ENCODE measurements around the gene TMEM259. TPM values are rescaled to one million over a fixed set of nuclear protein-coding genes. Genes with fewer than 3 reads are reported as not detected.

The TMEM259 gene
- total and polyA plus RNA-seq, 2 donors (not counting 3 experiments of a cell fraction or from before 2014, with no cell fraction given): 142 to 297 TPM

DNA sequence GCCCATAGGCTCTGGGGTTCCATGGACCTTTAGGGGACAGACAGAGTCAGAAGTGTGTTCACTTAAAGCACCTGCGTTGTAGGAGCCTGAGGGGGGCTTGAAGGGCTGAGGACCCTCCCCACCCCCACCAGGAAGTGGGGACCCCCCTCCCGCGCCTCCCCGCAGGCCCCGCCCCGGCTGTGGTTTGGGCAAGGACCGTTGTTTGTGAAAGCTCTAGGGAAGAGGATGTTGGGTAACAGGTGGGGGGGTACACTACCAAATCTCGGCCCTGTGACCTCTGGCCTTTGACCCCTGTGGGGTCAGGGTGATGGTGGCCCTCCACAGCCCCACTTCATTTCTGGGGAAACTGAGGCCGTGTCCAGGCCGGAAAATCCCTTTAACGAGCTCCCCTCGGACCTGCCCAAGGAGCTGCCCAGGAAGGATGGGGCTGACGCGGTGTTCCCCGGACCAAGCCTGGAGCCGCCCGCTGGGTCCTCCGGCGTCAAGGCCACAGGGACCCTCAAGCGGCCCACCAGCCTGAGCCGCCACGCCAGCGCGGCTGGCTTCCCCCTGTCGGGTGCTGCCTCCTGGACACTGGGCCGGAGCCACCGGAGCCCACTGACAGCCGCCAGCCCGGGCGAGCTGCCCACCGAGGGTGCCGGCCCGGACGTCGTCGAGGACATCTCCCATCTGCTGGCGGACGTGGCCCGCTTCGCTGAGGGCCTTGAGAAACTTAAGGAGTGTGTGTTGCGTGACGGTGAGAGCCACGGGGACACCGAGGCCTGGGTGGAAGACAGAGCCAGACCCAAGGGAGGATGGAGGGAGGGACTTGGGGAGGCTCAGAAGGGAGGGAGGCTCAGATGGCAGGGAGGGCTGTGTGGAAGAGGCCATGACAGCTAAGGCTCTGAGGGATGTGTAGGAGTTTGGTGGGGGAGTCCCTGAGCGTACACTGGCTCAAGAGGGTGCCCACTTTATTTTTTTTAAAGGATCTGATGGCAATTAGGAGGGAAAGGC lies 47.4 kb upstream of the TMEM259 start:
- no peak overlapping the region for H3K9ac ChIP-seq (replicated peaks; ENCODE audit: extremely low read depth, insufficient read depth, low read length)
- no peaks in the 10 kb centered on the region for H3K79me2 ChIP-seq (ENCODE audit: control insufficient read depth, insufficient read depth, low read length)
- H3K27me3 ChIP-seq (ENCODE audit: control insufficient read depth in 2 of 2, insufficient read depth in 2 of 2, low read length in 2 of 2): no peaks in the 10 kb centered on the region
- no peaks in the 10 kb centered on the region for H4K20me1 ChIP-seq (replicated peaks; ENCODE audit: control insufficient read depth, extremely low read depth, insufficient read depth, low read length)
- no peaks in the 10 kb centered on the region for H3K9me1 ChIP-seq (replicated peaks; ENCODE audit: control insufficient read depth, extremely low read depth, insufficient read depth, low read length)
- CTCF ChIA-PET: interaction anchor here (1.4 to 2.5 kb wide), 3 partner anchors 11 to 28 kb away, joined by 4 to 10 read pairs (median 7); partner anchors contain the start of gene ABCA7
- dilution Hi-C loops (cut with MboI; ENCODE audit: extremely low pct_ligation_motif_present, low sequenced_read_pairs) (no loop called here), intact Hi-C loops (cut with micrococcal nuclease) (no loop called here)
- H3K36me3 ChIP-seq (ENCODE audit: control insufficient read depth in 2 of 2, extremely low read depth in 1 of 2, insufficient read depth in 2 of 2, low read length in 2 of 2): no peaks in the 10 kb centered on the region
- H3K4me2 ChIP-seq (ENCODE audit: insufficient read depth, low read length): peak overlapping the region; percentile 65
- DNase-seq (ENCODE audit: low read depth, low spot score) (no peak), FAIRE-seq (no peak)
- TF ChIP-seq, protein P1, sequence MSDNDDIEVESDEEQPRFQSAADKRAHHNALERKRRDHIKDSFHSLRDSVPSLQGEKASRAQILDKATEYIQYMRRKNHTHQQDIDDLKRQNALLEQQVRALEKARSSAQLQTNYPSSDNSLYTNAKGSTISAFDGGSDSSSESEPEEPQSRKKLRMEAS (IDR thresholded peaks at IDR 0.05; ENCODE audit: insufficient read depth, insufficient read length): no peak
- TF ChIP-seq POLR2AphosphoS5 (IDR thresholded peaks at IDR 0.05; ENCODE audit: insufficient read depth, low read depth, low read length) (no peak), MYC (IDR thresholded peaks at IDR 0.05; ENCODE audit: low read depth, low read length) (no peak), EZH2 (IDR thresholded peaks at IDR 0.05; ENCODE audit: borderline replicate concordance, low read depth, low read length, severe bottlenecking) (no peak), POLR2A (IDR thresholded peaks at IDR 0.05; ENCODE audit: low read depth, low read length) (no peak), CTCF (IDR thresholded peaks at IDR 0.05; ENCODE audit: extremely low read depth in 1 of 2, insufficient read depth in 1 of 2, low read depth in 1 of 2, low read length in 2 of 2) (no peak), GATA2 (IDR thresholded peaks at IDR 0.05; ENCODE audit: insufficient read depth, insufficient read length, low read depth, low read length) (no peak), JUN (IDR thresholded peaks at IDR 0.05; ENCODE audit: borderline replicate concordance, insufficient read depth, insufficient read length, low read depth) (no peak), FOS (IDR thresholded peaks at IDR 0.05; ENCODE audit: borderline replicate concordance, insufficient read depth, low read length) (no peak)
- BruUV-seq (replicated peaks): no TSS peak
- H3K4me1 ChIP-seq (ENCODE audit: control insufficient read depth, extremely low read depth, insufficient read depth, low read length): peaks cover 35% of the 10 kb centered on the region
- POLR2A ChIA-PET: no interaction called here
- no peak overlapping the region for H2AFZ ChIP-seq (ENCODE audit: low read depth, low read length)
- no peaks in the 10 kb centered on the region for H3K9me3 ChIP-seq (replicated peaks; ENCODE audit: control insufficient read depth, insufficient read depth, low read length)
- H3K27ac ChIP-seq (ENCODE audit: insufficient read depth, low read depth, low read length): no peak overlapping the region
- H3K4me3 ChIP-seq (replicated peaks in 1 of 3; ENCODE audit: insufficient read depth in 1 of 3, low read depth in 1 of 3, low read length in 3 of 3): no peak overlapping the region
